Activated CD4-positive, alpha-beta T cell treated with anti-CD3 and anti-CD28 coated beads, Interleukin-2, amount 10 ng/mL, durations not matched to agents 7 days and 5 days (primary cell): Measurements from ENCODE around the gene MC1R. TPM values are rescaled to one million over a fixed set of nuclear protein-coding genes. Genes with fewer than 3 reads are reported as not detected.
"Not testable (repeated sequence)": the region's sequence is repeated elsewhere in the genome, so short reads cannot be mapped to it uniquely, and the experiment has no call there.

Experiments
- CTCF ChIA-PET: fragments of 350-600 bp; sonication (Branson Sonifier 250); formaldehyde crosslinking; loops from one replicate; lab custom pipeline; 2021; ENCODE audit warnings: antibody characterized with exemption; lab: Charles Lee
- POLR2A ChIA-PET: fragments of 350-600 bp; sonication (Branson Sonifier 250); formaldehyde crosslinking; loops from one replicate; lab custom pipeline; 2021; ENCODE audit warnings: antibody characterized with exemption; lab: Charles Lee
- DNase-seq: peaks from one replicate; pipeline ENCODE4 v3.0.0-alpha.2; 2020
- H3K27ac Mint-ChIP-seq: one replicate; pipeline ENCODE4 v1.8.0; 2021; ENCODE audit warnings: mild to moderate bottlenecking, moderate library complexity, mixed read lengths
- H3K27me3 Mint-ChIP-seq: one replicate; pipeline ENCODE4 v1.8.0; 2021; ENCODE audit warnings: mixed read lengths
- H3K36me3 Mint-ChIP-seq: one replicate; pipeline ENCODE4 v1.8.0; 2021; ENCODE audit warnings: low read depth, mixed read lengths
- H3K4me1 Mint-ChIP-seq: one replicate; pipeline ENCODE4 v1.8.0; 2021; ENCODE audit warnings: mixed read lengths
- H3K4me3 Mint-ChIP-seq: one replicate; pipeline ENCODE4 v1.8.0; 2021; ENCODE audit warnings: mild to moderate bottlenecking, moderate library complexity, mixed read lengths
- H3K9me3 Mint-ChIP-seq: one replicate; pipeline ENCODE4 v1.8.0; 2021; ENCODE audit warnings: mixed read lengths
- total RNA-seq, 2 experiments: library from RNA; stranded (reverse); gene quantifications; one replicate each; pipeline ENCODE4 v1.2.3, GENCODE V29; 2021

Gene MC1R
- total RNA-seq, 2 experiments from 2014 or later, result 5.0 to 6.6 TPM

DNA sequence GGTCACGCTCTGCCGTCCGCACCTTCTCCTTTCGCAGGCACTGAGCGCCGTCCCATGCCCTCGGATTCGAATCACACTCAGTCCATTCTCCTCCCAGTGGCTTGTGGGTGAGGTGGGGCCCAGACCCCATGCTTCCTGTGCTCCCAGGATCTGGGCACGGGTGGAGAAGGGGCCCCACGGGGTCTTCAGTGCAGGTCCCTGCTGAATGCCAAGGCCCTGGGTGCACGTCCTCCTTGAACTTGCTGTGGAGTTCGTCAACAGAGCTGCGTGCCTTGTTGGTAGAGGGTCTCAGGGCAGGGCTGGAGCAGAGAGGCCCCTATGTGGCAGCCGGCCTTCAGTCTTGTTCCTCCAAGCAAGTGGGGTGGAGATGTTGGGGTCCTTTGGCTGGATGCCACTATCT, 7.3 kb upstream of the MC1R start:
- peaks cover 34% of the 10 kb centered on the region for H3K36me3 Mint-ChIP-seq
- no peaks in the 10 kb centered on the region for H3K9me3 Mint-ChIP-seq
- no peaks in the 10 kb centered on the region for H3K27me3 Mint-ChIP-seq
- no peak for DNase-seq
- H3K4me3 Mint-ChIP-seq, result no peak overlapping the region
- ChIA-PET CTCF (interaction anchor here (1.1 to 2.6 kb wide), 5 partner anchors 8 to 205 kb away, joined by 3 to 18 read pairs (median 7); partner anchors contain the start of genes MC1R and TUBB3), POLR2A (no interaction called here)
- peaks cover 8% of the 10 kb centered on the region for H3K4me1 Mint-ChIP-seq
- H3K27ac Mint-ChIP-seq, result no peak overlapping the region

DNA sequence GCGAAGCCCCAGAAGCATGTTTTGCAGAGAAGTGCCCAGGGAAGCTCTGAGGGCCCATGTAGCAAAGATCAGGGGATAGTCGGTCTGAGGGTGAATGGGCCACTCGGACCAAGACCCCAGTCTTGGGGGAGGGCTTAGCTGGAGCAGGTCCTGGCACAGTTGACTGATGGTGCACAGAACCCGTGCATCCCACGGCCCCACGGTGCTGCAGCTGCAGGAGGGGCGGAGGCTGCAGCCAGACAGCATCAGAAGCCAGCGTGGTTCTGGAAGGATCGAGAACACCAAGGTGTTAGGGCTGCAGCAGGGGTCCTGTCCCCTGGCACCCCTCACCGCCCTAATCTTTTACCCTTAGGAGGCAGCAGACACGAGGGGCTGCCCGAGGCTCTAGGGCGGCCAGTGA, 6.5 kb upstream of the MC1R start:
- H3K4me3 Mint-ChIP-seq, result no peak overlapping the region
- POLR2A ChIA-PET, result no interaction called here
- H3K36me3 Mint-ChIP-seq, result peaks cover 26% of the 10 kb centered on the region
- DNase-seq, result no peak
- no peaks in the 10 kb centered on the region for H3K27me3 Mint-ChIP-seq
- no peak overlapping the region for H3K27ac Mint-ChIP-seq
- CTCF ChIA-PET, result no interaction called here
- H3K9me3 Mint-ChIP-seq, result no peaks in the 10 kb centered on the region
- peaks cover 8% of the 10 kb centered on the region for H3K4me1 Mint-ChIP-seq

DNA sequence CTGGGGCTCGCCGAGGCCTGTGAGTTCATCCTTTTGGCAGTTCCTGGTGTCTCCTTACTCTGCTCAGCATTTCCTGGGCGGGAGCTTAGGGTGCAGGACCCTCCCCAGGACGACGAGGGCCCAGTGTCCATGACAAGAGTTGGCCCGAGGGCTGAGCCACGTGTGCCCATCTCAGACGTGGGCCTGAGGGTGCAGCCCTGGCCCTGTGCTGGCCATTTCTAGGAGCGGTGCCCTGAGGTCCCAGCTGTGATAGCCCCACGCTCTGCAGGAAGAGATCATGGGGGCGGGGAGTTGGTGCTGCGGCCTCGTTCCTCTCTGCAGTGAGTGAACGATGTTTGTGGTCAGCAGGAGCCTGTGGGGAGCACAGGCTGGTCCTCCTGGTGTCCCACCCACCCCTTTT, 6.0 kb upstream of the MC1R start:
- Mint-ChIP-seq H3K4me1 (peaks cover 10% of the 10 kb centered on the region), H3K27me3 (peaks cover under 1% of the 10 kb centered on the region), H3K36me3 (peaks cover 26% of the 10 kb centered on the region), H3K27ac (no peak overlapping the region), H3K4me3 (no peak overlapping the region), H3K9me3 (no peaks in the 10 kb centered on the region)
- ChIA-PET CTCF (interaction anchor here (1.0 kb wide), 1 partner anchor 12 kb away, joined by 4 read pairs; no protein-coding TSS in a partner anchor), POLR2A (no interaction called here)
- DNase-seq, result no peak

DNA sequence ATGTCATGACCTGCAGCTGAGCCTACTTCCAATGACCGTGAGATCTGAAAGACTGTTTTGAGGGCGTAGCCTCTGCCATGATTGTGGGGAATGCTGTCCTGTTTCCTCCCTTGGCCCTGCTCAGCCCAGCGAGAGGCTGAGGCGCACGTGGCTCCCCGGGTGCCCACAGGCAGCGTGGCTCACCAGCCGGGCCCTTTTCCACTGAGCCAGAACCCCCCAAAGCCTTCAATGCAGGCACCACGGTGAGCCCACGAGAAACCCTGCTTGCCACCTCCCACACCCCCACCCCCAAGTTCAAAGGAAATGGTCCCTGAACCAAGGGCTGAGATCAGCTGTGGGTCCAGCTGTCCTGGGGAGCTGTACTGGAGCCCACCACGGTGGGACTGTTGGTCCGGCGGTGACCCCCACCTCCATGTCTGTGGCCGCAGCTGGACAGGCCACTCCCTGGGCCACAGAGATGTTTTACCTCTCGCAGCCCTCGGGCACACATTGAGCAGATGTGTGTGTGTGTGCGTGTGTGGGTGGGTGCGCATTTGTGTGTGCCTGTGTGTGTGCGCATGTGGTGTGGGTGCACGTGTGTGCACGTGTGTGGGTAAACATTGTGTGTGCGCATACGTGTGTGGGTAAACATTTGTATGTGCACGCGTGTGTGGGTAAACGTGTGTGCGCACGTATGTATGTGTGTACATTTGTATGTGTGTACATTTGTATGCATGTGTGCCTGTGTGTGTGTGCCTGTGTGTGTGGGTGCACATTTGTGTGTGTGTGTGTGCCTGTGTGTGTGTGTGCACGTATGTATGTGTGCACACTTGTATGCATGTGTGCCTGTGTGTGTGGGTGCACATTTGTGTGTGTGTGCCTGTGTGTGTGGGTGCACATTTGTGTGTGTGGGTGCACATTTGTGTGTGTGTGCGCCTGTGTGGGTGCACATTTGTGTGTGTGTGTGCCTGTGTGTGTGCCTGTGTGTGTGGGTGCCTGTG, 5.0 kb upstream of the MC1R start:
- ChIA-PET CTCF (interaction anchor here (0.6 to 1.0 kb wide), 2 partner anchors 11 to 35 kb away, joined by 3 to 4 read pairs; no protein-coding TSS in a partner anchor), POLR2A (no interaction called here)
- H3K27ac Mint-ChIP-seq, result no peak overlapping the region
- peaks cover 19% of the 10 kb centered on the region for H3K4me1 Mint-ChIP-seq
- no peak overlapping the region for H3K4me3 Mint-ChIP-seq
- peaks cover 4% of the 10 kb centered on the region for H3K27me3 Mint-ChIP-seq
- peaks cover 25% of the 10 kb centered on the region for H3K36me3 Mint-ChIP-seq
- no peaks in the 10 kb centered on the region for H3K9me3 Mint-ChIP-seq
- DNase-seq, result no peak

DNA sequence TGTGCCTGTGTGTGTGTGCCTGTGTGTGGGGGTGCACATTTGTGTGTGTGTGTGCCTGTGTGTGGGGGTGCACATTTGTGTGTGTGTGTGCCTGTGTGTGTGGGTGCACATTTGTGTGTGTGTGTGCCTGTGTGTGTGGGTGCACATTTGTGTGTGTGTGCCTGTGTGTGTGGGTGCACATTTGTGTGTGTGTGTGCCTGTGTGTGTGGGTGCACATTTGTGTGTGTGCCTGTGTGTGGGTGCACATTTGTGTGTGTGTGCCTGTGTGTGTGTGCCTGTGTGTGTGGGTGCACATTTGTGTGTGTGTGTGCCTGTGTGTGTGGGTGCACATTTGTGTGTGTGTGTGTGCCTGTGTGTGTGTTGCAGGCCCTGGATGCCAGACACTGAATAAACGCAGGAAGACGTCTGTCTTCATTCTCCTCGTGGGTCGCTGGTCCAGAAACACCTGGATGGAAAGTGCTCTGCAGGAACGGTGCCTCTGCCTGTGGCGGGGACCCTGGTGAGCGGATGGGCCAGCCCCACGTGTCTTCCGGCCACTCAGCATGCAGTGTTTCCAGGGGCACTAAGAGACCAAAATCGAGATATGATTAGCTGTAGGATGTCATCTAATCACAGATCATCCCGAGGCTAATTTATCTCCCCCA, 3.9 kb upstream of the MC1R start:
- H3K36me3 Mint-ChIP-seq, result peaks cover 19% of the 10 kb centered on the region
- H3K4me3 Mint-ChIP-seq, H3K9me3 Mint-ChIP-seq, POLR2A ChIA-PET, H3K27ac Mint-ChIP-seq, CTCF ChIA-PET, DNase-seq: not testable (repeated sequence)
- peaks cover 11% of the 10 kb centered on the region for H3K27me3 Mint-ChIP-seq
- H3K4me1 Mint-ChIP-seq, result peaks cover 26% of the 10 kb centered on the region

DNA sequence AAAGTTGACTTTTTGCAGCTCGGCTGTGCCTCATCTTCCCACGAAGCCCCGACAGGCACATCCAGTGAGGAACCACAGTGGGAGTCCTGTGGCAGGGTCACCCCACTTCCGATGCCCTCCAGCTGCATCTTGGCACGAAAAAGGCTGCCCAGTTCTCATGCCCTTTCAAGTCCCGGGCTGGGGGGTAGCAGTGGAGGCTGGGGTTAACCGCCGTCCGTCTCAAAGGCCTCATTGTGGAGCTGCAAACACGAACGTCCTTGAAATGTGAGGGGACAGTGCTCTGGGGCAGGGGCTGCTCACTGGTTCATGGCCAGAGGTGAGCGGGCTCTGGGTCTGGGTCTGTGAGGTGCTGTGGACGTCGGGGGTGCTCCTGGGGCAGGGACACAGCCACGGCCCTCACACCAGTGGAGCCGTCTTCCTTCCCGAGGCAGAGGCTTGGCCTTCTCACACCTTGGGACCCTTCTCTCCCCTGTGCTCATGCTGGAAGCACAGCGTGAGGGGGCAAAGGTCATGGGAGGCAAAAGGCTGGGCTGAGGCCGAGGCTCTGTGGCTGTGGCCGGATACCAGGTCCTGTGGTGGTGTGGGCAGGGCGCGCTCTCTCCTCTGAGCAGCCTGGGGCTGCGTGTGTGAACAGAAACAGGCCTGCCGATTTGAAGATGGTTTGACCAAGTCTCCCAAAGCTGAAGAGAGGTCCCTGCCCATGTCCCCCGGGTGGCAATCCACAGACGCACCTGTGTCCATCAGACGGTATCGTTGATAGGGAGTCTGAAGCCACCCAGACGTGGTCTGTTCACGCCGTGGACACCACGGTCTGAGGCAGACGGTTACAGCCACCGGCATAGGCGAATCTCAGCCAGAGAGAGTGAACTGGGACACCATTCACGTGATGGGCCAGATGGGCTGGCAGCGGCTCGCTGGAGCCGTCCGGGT, 3.1 kb upstream of the MC1R start:
- DNase-seq, result no peak
- peaks cover 14% of the 10 kb centered on the region for H3K36me3 Mint-ChIP-seq
- H3K4me1 Mint-ChIP-seq, result peaks cover 28% of the 10 kb centered on the region
- CTCF ChIA-PET, result no interaction called here
- H3K4me3 Mint-ChIP-seq, result no peak overlapping the region
- peak overlapping the region; percentile 19 for H3K27ac Mint-ChIP-seq
- POLR2A ChIA-PET, result interaction anchor here (0.7 kb wide), 1 partner anchor 1438 kb away, joined by 3 read pairs; no protein-coding TSS in a partner anchor
- peaks cover 19% of the 10 kb centered on the region for H3K27me3 Mint-ChIP-seq
- H3K9me3 Mint-ChIP-seq, result no peaks in the 10 kb centered on the region

DNA sequence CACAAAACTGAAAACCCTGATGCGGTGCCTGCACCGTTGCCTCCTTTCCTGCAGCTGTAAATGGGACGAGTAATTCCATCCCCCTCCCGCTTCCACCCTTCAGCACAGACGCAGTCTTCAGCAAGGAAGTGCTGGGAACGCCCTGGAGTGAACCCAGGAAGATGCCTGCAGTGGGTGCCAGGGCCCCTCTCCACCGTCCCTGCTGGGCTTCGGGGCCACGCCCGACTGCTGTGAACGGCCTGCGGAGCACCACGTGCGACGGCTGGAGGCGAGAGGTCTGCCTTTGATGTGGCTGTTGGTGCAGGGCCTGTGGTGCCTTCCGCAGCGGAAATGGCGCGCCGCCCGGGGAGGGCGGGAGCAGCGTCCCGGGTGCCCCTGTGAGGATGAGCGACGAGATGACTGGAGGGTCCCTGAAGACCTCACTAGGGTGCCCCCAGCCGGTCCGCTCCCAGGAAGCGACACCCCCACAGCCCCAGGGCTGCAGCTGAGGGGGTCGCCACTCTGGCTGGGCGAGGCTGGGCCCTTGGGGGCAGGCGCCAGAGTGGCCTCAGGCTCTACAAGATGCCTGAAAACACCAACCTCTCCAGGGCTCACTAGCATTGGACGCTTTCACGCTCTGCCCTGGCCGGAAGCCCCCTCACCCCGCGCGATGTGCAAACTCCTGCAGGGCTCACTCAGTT, 749 bp upstream of the MC1R start:
- Mint-ChIP-seq H3K9me3 (no peaks in the 10 kb centered on the region), H3K4me1 (peaks cover 49% of the 10 kb centered on the region), H3K4me3 (peak overlapping the region; percentile 66), H3K27me3 (peaks cover 38% of the 10 kb centered on the region), H3K36me3 (peaks cover 10% of the 10 kb centered on the region), H3K27ac (peak overlapping the region; percentile 83)
- peak; percentile 91 for DNase-seq
- CTCF ChIA-PET, result interaction anchor here (0.6 to 3.1 kb wide), 6 partner anchors 10 to 217 kb away, joined by 3 to 11 read pairs (median 4); partner anchors contain the start of gene DEF8
- POLR2A ChIA-PET, result no interaction called here

DNA sequence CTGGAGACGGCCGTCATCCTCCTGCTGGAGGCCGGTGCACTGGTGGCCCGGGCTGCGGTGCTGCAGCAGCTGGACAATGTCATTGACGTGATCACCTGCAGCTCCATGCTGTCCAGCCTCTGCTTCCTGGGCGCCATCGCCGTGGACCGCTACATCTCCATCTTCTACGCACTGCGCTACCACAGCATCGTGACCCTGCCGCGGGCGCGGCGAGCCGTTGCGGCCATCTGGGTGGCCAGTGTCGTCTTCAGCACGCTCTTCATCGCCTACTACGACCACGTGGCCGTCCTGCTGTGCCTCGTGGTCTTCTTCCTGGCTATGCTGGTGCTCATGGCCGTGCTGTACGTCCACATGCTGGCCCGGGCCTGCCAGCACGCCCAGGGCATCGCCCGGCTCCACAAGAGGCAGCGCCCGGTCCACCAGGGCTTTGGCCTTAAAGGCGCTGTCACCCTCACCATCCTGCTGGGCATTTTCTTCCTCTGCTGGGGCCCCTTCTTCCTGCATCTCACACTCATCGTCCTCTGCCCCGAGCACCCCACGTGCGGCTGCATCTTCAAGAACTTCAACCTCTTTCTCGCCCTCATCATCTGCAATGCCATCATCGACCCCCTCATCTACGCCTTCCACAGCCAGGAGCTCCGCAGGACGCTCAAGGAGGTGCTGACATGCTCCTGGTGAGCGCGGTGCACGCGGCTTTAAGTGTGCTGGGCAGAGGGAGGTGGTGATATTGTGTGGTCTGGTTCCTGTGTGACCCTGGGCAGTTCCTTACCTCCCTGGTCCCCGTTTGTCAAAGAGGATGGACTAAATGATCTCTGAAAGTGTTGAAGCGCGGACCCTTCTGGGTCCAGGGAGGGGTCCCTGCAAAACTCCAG, 1.1 kb downstream of the MC1R start:
- POLR2A ChIA-PET, result no interaction called here
- Mint-ChIP-seq H3K27me3 (peaks cover 43% of the 10 kb centered on the region), H3K4me1 (peaks cover 51% of the 10 kb centered on the region), H3K9me3 (no peaks in the 10 kb centered on the region), H3K4me3 (peak overlapping the region; percentile 43), H3K27ac (peak overlapping the region; percentile 65), H3K36me3 (no peaks in the 10 kb centered on the region)
- CTCF ChIA-PET, result interaction anchor here (1.0 to 4.0 kb wide), 4 partner anchors 9 to 219 kb away, joined by 4 to 18 read pairs (median 6); partner anchors contain the start of gene DEF8
- DNase-seq, result no peak

DNA sequence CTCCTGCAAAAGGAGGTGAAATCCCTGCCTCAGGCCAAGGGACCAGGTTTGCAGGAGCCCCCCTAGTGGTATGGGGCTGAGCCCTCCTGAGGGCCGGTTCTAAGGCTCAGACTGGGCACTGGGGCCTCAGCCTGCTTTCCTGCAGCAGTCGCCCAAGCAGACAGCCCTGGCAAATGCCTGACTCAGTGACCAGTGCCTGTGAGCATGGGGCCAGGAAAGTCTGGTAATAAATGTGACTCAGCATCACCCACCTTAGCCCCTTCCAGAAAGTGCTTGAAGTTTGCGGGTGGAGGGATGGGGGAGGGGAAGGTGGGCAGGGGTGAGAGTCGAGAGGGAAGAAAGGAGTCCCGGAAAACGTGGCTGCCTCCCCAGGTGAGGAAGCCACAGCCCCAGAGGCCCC, 2.1 kb downstream of the MC1R start:
- Mint-ChIP-seq H3K9me3 (no peaks in the 10 kb centered on the region), H3K4me1 (peaks cover 55% of the 10 kb centered on the region), H3K36me3 (no peaks in the 10 kb centered on the region), H3K27ac (peak overlapping the region; percentile 57), H3K4me3 (no peak overlapping the region), H3K27me3 (peaks cover 50% of the 10 kb centered on the region)
- POLR2A ChIA-PET, result no interaction called here
- DNase-seq, result no peak
- CTCF ChIA-PET, result interaction anchor here (1.7 to 4.0 kb wide), 2 partner anchors 11 to 220 kb away, joined by 5 to 18 read pairs; no protein-coding TSS in a partner anchor

DNA sequence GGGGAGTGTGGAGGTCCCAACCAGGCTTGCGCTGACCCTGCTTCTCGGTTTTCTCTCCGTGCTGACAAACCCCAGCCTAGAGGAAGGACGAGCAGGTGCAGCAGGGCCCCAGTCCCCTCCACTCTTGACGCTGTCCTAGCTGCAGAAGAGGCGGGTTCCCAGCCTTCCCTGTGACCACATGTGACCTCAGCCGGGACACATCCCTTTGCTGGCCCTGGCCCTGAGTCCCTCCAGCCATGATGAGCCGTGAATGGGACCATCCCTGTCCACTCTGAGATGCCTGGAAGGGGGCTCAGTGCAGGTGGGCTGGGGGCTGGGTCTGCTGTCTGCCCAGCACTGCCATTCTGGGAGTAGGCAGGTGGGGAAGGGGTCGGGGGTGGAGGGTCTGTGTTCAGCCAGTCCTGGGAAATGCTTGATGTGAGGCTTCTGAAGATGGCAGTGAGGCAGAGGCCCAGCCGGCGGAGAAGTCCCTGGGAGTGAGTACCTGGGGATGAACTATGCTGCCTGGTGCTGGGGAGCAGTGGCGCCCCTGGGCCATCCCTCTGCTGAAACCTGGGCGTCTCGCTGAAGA, 2.6 kb downstream of the MC1R start:
- DNase-seq, result no peak
- no peak overlapping the region for H3K27ac Mint-ChIP-seq
- H3K4me1 Mint-ChIP-seq, result peaks cover 55% of the 10 kb centered on the region
- H3K4me3 Mint-ChIP-seq, result no peak overlapping the region
- ChIA-PET POLR2A (interaction anchor here (0.6 kb wide), 1 partner anchor 98 kb away, joined by 3 read pairs; no protein-coding TSS in a partner anchor), CTCF (interaction anchor here (1.3 to 4.0 kb wide), 2 partner anchors 11 to 221 kb away, joined by 5 to 18 read pairs; no protein-coding TSS in a partner anchor)
- H3K27me3 Mint-ChIP-seq, result peaks cover 50% of the 10 kb centered on the region
- H3K36me3 Mint-ChIP-seq, result no peaks in the 10 kb centered on the region
- H3K9me3 Mint-ChIP-seq, result no peaks in the 10 kb centered on the region
